GM18502 (cell line): ENCODE measurements around the gene ABCG2.
"Not testable (repeated sequence)": the region's sequence is repeated elsewhere in the genome, so short reads cannot be mapped to it uniquely, and the experiment has no call there.

Experiments used
- ATAC-seq: cut with Tn5 transposase; IDR thresholded peaks from one replicate; pipeline ENCODE4 v1.9.1; 2021; ENCODE audit warnings: mild to moderate bottlenecking; ENCODE audit not compliant: unreplicated experiment, poor library complexity

Gene ABCG2

DNA sequence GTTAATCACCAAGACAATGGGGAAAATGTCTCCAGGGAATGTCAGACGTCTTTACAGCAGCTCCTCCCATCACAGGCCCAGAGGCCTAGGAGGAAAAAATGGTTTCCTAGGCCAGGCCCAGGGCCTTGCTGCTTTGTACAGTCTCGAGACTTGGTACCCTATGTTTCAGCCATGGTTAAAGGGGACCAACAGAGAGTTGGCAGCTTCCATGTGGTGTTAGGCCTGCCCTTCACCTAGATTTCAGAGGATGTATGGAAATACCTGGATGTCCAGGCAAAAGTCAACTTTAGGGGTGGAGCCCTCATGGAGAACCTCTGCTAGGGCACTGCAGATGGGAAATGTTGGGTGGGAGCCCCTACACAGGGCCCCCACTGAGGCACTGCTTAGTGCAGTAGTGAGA is 38.5 kb downstream of the ABCG2 start:
- ATAC-seq = no peak

DNA sequence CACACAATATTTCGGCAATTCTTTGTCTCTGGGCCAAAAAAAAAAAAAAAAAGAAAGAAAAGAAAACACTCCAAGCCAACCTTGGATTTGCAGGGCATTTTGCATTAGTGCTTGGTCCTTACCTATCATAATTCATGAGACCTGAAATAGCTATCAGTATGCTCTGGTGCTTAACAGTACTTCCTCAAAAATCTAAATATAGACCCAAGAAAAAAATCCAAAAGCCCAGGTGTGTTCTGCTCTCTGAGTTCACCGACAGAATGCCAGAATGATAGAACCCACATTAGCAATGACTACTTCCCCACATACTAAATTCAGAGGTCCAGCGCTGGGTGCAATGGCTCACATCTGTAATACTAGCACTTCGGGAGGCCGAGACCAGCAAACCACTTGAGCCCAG is 42.9 kb downstream of the ABCG2 start:
- ATAC-seq = no peak

DNA sequence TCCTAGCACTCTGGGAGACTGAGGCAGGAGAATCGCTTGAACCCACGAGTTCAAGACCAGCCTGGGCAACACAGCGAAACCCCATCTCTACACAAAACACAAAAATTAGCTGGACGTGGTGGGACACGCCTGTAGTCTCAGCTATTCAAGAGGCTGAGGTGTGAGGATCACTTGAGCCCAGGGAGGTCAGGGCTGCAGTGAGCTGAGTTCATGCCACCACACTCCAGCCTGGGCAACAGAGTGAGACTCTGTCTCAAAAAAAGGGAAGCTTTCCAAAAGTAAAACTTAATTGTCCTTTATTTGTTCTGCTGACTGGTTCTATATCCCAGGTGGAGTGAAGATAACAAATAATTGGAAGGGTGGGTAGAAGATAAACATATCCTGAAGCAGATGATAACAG is 45.6 kb downstream of the ABCG2 start:
- no peak for ATAC-seq

DNA sequence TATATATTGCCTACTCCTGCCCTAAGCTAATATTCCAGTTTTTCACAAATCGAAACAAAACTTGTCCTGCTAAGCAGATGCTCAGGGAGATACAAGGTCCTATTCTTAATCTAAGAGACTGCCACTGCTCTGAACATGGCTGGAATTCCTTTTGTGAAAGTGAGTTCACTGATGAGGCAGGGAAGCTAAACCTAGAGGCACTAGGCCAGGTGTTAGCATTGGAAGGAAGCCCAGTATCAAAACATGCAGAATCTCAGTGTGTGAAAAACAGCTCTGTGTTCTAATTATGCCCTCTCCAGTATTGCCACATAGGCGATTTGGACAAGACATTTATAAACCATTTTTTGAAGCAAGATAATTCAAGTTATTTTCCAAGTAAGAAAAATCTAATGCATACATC is 47.6 kb downstream of the ABCG2 start:
- ATAC-seq = no peak

DNA sequence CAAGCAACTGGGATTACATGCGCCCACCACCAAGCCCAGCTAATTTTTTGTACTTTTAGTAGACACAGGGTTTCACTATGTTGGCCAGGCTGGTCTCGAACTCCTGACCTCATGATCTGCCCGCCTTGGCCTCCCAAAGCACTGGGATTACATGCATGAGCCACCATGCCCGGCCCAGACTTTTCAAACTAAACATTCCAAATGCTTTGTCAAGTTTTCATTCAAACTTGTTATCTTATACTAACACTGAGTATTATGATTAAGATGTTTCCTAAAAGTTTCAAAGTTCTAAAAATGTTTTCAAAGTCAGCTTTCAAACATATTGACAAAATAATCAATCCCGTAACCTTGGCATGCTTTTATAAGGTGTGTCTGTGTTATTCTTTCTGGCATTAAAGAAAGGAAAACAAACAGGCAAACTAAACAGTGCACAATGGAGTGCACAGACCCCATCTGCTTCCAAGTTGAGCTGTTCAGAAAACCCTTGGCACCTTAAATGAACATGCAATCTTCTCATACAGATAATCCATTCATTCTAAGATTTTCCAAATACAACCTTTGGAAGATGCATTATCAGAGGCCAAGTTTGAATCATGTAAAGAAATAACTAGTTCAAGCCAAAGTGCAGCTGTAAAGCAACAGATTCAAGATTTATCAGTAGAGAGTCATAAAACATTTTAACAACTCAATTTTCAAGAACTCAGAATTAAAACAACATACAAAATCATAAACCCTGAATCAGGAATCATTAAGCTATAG is 49.1 kb downstream of the ABCG2 start:
- ATAC-seq = no peak

DNA sequence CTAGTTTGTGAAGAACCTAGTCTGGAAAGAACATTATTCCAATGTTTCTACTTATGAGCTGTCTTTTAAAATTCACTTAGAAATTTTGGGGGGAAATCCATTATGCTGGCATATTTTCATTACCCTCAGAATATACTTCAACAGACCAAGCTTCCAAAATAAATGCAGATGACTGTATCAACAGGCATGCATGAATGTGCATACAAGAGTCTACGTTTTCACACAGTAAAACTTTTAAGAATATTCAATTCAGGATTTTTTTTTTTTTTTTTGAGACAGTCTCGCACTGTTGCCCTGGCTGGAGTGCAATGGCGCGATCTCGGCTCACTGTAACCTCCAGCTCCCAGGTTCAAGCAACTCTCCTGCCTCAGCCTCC is 49.7 kb downstream of the ABCG2 start:
- ATAC-seq = no peak

DNA sequence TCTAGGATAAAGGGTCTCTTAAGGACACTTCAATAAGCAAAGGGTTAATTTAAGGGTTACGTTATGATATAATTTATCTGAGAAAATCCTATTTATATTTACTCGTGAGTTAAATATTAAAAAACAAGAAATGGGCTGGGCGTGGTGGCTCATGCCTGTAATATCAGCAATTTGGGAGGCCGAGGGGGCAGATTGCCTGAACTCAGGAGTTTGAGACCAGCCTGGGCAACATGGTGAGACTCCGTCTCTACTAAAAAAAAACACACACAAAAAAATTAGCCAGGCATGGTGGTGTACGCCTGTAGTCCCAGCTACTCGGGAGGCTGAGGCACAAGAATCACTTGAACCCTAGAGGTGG is 50.4 kb downstream of the ABCG2 start:
- not testable (repeated sequence) for ATAC-seq

DNA sequence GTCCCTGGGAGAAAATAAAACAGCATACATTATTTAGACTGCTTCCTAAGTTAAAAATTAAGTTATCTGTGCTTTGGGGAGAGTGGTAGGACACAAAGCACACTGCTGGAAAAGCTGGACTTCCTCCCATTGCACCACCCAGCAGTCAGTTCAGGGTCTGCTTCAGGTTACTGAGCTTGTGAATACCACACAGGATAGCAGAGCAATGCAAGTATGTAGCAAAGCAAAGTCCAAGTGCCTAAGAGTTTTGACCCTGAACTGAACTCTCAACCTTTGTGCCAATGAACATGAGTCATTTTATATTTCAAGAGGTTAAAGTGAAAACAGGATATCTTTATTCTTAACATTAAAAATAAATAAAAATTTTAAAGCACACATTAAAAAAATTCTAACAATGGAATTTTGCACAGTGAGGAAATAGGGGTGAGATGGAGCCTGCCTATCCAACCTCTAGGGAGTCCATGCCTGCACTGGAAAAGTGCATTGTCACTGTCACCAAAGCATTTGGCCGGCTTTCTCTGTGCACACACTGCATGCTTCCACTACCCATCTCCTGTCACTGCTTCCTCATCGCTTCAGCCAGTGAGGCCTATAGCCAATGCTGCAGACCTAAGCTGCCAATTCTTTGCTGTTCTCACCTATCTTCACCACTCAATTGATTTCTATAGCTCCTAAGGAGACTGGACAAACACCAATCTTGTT is 50.9 kb downstream of the ABCG2 start:
- no peak for ATAC-seq

DNA sequence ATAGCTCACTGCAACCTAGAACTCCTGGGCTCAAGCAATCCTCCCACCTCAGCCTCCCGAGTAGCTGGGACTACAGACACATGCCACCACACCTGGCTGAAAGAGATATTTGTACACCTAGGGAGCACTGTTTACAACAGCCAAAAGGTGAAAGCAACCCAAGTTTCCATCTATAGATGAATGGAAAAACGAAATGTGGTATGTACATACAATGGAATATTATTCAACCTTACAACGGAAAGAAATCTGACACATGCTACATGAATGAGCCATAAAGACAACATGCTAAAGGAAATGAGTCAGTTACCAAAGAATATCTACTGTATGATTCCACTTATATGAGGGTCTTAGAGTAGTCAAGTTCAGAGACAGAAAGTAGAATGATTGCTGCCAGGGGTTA is 52.2 kb downstream of the ABCG2 start:
- no peak for ATAC-seq

DNA sequence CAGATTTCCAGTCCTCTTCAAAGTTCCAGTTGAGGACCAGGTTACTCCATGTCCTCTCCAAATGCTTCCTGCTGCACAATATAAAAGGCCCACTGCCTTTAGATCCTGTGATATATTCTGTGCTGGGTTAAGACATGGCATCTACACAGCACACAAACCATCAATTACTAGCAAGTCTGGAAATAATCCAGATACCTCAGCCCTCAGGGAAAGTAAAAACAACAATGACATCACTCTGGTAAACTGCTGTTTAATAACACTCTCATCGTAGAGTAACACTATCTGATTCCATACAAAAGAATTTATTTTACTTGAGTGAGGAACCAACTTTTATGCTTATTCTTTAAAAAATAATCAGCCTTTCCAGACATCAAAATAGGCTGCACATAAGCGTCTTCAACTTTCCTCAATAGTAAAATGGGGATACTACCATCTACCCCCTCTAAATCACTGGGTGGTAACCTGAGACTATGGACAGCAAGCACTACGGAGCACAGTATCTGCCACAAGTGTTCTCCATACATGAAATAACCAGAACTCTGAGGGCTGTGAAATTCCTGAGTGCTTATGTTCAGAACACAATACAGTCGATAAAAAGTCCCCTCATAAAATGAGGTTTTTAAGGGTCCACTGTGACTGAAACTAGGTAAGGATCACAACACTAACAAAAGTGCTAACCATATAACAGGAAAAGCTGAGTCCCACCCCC is 53.4 kb downstream of the ABCG2 start:
- no peak for ATAC-seq

DNA sequence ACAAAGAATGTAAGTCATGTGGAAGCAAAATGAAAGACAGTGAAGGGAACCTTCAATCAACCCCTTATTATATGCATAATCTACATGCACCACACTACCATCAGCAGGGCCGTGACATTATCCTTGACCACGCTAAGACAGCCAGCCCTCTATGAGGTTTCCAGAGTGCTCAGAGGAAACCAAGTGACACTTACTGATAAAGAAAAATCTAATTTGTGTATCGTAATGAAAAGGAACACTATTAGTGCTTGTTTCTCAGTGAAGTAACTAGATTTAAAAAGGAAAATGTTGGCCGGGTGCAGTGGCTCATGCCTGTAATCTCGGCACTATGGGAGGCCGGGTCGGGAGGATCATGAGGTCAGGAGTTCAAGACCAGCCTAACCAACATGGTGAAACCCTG is 56.4 kb downstream of the ABCG2 start:
- ATAC-seq = no peak

DNA sequence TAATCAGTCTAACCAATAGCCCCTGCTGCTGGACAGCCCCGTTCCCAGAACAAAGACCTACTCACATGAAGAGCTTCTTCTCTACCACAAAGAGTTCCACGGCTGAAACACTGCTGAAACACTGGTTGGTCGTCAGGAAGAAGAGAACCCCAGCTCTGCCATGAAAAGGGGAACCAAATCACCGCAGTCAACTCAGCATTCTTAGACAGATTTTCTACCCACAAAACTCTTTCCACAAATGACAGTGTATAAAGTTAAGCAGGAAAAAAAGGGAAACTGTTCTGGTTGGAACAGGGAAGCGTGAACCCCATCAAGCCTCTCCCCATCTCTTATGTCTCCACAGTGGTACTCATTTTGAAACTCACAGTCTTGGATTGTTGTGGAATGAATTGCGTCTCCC is 57.3 kb downstream of the ABCG2 start:
- ATAC-seq = no peak

DNA sequence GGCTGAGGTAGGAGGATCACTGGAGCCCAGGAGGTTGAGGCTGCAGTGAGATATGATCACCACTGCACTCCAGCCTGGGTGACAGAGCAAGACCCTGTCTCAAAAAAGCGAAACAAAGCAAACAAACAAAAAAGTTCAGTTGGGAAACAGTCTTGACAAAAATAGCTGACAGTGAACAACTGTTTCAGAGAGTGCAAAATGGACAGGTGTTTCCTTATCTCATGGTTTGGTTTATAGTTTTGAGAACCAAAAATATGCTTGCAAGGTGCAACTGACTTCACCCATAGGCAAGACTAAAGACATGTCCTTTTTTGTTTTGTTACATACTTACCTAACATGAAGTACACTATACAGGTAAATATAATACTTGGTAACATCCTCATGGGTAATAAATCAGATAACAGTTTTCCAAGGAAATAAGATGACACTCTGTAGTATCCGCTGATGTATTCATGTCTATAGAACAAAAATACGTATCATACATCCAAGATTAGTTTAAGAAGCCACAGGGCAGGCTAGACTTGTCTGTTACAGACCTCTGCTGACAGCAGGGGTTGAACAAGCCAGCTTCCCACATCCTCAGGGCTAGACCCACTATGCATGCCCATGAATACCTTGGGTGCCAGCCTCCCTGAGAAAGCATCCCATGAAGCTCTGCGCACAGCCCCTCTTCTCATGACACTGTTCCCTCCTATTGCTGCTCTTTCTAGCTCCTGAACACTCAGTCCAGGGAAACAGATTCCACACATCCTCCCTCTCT is 59.3 kb downstream of the ABCG2 start:
- no peak for ATAC-seq

DNA sequence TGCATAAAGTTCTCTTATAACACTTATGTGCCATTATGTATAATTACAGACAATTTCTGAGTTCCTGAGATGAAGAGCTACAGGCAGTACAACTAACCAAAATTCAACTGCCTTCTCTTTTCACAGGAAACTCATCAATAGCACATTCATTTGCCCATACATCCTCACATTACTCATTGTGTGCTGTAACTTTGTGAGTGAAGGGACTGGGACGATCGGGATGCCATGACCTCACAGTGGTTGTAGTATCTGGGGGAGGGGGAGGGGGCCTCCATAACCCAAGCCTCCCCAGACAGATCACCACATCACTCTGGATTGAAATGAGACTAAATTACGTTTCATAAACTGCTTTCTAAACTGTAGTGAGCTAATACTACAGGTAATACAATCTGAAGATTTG is 60.7 kb downstream of the ABCG2 start:
- no peak for ATAC-seq

DNA sequence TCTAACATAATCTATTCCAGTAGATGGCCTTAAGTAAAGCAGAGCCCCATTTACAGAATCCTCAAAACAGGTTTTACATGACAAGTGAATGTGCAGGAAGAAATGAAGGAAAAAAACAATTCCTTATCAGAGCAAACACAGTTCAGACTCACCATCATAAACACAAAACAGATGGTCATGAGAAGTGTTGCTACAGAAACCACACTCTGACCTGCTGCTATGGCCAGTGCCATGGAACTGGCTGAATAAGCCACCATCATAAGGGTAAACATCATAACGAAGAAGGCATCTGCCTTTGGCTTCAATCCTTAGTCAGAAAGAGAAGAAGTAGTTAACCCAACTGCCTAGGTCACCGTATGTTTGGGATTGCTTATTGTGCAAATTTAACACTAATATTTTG is 61.1 kb downstream of the ABCG2 start:
- no peak for ATAC-seq

DNA sequence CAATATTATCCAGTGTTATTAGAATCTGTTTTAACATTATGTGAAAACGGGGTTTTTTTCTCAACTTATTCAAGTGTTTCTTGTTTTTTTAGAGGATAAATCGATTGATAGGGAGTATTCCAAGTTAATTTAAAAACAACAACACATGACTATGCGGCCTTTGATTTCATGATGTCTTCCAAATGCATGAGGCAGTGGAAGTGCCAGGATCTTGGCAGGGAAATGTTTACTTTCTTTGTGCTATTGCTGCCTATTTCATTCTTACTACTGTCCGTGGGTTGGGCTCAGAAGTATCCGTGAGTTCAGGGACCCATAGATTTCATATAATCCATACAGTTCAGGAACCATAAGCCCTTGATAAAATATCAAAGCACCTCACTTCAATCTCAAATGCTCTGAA is 64.6 kb downstream of the ABCG2 start:
- no peak for ATAC-seq

DNA sequence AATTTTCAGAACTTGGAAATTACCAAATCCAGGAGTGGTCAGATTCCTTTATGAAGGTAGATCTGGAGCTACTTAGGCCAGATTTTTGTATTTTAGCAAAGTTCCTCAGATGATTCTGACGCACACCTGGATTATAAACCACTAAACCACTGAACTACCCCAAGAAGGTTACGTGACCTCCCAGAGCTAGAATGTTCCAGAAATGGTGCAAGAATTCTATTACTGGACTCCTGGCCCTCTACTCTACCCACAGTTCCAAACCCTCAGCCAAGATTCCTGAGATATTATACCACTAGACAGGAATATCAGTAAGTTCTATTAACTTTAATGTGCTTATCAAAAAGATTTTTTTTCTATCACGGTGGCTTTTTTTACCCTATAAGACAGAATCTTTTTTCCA is 67.1 kb downstream of the ABCG2 start:
- no peak for ATAC-seq

DNA sequence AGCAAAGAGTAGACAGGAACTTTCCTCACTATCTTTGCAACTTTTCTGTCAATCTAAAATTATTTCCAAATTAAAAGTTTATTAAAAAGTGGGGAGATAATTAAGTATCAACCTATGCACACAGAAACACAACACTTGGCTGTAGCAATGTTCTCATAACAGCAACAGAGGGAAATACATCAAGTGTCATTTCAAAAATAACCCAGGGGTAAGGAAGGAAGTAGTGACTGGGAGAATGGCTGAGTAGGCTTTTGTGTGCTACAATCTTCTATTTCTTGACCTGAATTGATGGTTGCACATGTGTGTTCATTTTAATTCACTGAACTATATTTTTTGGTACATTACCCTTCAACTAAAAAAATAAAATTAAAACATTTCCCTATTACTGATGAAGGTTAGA is 67.5 kb downstream of the ABCG2 start:
- ATAC-seq = no peak

DNA sequence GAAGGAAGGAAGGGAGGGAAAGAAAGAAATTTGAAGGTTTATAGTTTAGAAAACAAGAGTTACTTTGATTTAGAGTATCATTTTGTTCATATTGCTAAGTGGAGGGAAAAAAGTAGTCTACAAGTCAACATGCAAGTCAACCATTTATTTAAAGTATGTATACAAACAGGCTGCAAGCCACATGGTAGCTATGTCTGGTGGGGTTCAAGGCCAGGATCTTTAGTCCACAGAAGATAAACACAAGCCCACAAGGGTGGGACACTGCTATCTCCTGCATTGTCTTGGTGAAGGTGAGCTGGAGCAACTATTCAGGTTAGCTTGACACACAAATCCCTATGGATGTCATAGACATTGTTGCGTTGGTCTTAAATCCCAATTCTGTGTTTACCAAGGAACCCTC is 71.4 kb downstream of the ABCG2 start:
- no peak for ATAC-seq

DNA sequence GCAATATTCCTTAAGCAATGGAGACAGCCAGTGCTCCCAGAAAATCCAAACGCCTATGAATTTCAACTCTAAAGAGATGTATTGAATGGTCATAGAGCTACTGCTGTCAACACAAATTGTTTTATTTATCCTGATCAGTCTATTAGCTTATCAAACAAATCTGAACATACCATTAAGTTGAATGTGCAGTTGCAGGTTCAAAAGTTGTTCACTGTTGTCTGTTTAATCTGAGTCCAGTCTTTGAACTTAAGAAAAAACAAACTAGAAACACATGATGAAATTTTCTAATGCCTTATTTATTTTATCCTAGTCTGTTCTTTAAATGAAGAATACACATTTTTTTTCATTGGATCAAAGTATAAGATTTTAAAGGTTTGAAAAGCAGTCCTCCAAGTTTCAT is 77.8 kb downstream of the ABCG2 start:
- no peak for ATAC-seq

DNA sequence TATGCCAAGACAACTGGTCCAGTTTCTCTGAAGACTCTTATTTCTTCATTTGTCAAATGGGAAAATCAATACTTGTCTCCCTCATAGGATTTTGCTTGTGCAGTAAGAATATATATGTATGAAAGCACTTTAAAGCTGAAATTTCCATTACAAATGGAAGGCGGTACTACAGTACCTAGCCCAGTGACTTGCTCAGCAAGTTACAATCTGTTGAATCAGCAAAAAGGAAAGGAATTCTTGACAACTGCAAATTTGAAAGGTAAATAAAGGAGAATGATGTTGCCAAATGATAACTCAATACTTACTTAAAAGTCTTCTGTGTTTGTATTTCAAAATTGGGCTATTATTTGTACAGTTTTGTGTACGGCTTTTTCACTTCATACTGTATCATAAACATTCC is 79.9 kb downstream of the ABCG2 start:
- ATAC-seq = no peak
